HG03575 (cell line): ENCODE measurements around the gene FZD7.

Source experiments
- ATAC-seq: cut with Tn5 transposase; IDR thresholded peaks from one replicate; pipeline ENCODE4 v1.9.1; 2021; ENCODE audit not compliant: unreplicated experiment, insufficient number of reproducible peaks, low FRiP score; ENCODE audit errors: extremely low read depth

The FZD7 gene

DNA sequence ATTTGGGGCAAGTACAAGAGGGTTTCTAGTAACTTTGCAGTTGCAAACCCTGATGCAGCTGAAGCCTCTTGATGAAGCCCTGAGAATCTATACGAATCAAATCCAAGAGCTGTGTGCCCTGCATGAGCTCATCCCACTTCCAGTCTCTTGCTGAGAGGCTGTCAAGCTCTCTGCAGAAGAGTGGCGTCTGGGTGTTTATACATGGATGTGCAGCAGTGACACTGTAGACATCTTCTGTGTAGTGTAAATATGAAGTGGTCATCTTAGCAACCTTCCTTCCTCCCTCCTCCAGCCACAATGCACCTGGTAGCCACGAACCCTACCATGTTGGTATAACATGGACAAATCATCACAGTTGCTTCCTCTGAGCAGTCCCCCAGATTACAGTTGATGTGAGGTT lies 21.0 kb downstream of the FZD7 start:
- ATAC-seq, result no peak

GRCh38 chr2:202056611-202057010 lies 23.0 kb downstream of the FZD7 start:
- ATAC-seq, result no peak

DNA sequence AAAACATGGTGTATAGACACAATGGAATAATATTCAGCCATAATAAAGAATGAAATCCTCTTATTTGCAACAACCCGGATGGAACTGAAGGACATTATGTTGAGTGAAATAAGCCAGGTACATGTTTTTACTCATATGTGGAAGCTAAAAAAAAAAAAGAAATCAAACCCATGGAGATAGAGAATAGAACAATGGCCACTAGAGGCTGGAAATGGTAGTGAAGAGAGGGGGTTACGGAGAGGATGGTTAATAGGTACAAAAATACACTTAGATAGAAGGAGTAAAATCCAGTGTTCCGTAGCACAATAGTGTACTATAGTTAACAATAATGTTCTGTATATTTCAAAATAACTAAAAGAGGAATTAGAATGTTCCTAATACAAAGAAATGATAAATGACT lies 26.6 kb downstream of the FZD7 start:
- no peak for ATAC-seq

DNA sequence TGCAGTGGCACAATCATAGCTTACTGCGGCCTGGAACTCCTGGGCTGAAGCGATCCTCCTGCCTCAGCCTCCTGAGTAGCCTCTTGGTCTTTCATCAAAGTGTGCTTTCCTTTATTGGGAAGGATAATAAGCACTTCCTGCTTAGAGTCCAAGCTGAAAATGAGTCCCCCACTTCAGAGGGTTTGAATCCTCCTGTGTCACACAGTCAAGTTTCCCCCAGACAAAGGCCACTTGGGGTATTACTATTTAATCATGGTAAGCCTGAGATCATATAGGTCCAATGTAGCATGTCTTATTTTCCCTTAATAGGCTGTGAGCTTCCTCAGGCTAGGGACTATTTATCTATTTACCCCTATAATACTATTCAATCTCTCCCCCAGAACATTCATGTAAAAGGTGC lies 28.0 kb downstream of the FZD7 start:
- no peak for ATAC-seq

DNA sequence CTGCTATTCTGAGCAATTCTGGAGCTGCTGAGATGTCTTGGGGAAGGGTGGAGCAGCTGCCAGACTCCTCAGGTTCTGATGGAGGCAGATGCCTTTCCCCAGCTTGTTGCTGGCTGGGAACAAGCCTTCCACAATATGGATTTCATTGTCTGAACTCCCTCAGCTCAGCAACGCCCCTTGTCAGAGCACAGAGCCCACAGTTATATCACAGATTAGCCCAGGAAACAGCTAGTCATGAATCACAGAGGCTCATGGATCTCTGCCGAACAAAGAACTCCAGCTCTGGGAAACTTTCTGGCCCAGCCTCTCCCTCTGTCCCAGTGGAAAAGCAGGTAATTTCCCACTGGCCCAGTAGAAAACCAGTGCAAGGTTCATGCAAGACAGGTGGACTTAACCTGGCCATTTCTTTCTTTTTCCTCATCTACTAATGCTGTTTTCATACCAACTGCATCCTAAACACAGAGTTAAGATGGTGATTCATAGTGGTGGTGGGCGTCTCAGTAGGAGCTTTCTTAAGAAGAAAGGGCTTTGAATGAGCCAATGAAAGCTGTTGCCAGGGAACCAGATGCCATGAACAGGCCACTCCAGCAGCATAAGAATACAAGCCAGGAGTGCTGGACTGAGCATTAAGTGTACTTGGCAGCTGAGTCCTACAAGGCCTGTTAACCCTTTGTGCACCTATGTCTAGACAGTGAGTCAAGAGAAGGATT lies 30.7 kb downstream of the FZD7 start:
- ATAC-seq, result no peak

DNA sequence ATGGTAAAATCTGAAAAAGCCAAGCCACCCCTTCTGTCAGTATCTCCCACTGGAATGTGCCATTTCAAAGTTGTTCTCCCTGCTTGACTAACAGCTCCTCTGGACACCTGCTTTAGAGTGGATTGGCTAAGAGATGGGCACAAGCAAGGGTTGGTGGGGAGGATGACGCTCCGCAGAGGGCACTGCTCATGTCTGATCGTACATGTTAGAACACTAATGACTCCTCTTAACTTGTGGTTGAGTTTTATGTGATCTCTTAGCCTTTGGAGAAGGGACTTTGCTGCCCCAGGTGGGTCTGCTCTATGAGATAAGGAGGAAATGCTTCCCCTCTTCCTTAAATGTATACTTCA lies 31.2 kb downstream of the FZD7 start:
- ATAC-seq, result no peak

GRCh38 chr2:202065876-202066275 lies 32.2 kb downstream of the FZD7 start:
- no peak for ATAC-seq

- no peak for ATAC-seq
These were observed 33.2 kb downstream of the FZD7 start for GRCh38 chr2:202066875-202067274.

- ATAC-seq, result no peak
These were observed 33.9 kb downstream of the FZD7 start for GRCh38 chr2:202067589-202067988.

DNA sequence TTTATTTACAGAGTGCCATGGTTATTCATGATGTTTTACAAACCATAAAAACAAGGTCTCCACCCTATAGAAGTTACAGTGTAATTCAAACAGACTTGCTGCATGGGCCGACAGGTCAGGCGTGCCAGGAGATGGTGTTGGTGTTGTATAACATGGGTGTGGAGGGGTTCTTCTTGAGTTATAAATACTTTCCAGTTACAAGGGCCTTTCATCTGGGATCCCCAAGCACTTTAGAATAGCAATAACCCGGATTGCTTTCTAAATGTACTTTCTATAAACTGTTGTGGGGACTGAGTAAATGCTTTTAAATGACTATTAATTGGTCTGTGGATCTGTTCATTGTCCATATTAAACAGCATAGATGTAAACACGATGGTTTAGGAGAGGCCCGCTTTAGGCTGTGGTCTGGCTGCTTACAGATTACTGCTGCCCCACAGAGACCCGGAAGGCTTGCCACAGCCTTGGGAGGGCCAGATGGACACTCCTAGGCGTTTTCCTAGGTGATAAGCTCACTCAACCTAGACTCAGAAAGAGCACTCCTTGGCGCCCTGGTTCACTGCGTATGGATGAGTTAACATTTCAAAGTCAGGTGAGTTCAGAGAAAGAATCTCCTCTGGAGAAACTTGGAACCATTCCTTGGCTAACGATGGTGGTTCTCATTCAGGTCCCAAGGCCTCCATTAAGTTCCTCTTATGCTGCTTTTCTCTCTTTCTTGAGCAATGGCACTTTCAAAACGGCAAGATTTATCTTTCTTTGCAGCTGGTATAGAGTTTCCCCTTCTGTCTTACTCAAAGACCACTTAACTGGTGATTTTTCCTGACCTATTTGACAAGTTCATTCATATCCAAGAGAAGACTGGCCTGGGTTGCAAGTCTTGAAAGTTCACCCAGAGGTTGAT lies 35.8 kb downstream of the FZD7 start:
- no peak for ATAC-seq

DNA sequence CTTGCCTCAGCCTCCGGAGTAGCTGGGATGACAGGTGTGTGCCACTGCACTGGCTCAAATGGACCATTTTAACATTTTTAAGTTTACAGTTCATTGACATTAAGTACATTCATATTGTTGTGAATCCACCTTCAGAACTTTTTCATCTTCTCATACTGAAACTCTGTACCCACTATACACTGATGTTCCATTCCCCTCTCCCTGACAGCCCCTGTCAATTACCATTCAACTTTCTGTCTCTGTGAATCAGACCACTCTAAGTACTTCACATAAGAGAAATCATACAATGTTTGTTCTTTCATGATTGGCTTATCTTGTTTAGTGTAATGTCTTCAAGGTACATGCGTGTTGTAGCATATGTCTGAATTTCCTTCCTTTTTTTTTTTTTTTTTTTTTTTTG lies 37.5 kb downstream of the FZD7 start:
- no peak for ATAC-seq

DNA sequence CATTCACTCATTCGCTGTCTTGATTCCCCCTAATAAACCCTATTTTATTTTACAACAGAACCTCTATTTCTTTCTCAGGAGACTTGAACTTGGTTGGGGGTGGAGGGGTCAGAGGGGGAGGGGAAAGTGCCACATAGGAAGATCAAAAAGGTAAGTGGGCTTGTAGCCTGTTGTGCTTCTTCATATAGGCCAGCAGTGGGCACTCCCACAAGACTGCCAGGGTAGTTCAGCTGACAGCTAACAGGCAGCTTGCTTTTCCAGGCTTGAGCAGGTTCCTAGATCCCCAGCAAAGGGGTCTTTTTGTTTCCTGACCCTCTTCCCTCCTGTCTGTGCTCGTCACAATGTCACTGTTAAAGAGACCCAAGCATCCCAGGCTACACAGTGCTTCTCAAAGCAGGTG lies 38.6 kb downstream of the FZD7 start:
- ATAC-seq, result no peak

DNA sequence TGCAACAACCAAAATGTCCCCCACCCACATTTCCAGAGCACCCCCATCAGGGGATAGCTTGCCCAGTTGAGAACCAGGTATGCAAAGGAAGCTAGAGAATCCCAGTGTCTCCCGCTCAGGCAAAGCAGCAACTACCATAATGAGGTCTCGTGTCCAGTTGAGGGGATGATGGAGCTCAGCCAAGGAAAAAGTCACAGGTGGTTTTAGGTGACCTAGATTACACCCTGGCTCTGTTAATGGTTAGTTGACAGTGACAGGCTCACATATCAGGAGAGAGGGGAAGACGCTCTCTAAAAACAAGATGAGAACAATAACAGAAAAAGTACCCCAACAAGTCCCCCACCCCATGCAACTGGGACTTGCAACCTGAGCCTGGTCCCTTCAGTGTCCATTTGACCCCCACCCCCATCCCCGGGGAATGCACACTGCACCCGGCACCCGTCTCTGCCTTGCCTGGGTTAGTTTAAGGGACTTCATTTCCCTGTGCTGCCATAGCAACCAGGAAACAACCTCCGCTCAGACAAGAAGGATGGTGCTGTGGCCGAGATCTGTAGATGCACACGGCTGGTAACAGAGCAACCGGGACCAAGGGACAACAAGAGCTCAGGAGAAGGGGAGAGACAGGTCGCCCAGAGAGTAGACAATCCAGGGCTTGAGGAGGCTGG lies 39.2 kb downstream of the FZD7 start, which contains the start of gene KIAA2012:
Gene KIAA2012 (plus strand): TSS at position 519 of the 665 bp plus-strand sequence. CDS start 373 bp downstream, outside the sequence.
- ATAC-seq, result no peak

GRCh38 chr2:202074324-202074723 lies 40.7 kb downstream of the FZD7 start:
- ATAC-seq, result no peak

DNA sequence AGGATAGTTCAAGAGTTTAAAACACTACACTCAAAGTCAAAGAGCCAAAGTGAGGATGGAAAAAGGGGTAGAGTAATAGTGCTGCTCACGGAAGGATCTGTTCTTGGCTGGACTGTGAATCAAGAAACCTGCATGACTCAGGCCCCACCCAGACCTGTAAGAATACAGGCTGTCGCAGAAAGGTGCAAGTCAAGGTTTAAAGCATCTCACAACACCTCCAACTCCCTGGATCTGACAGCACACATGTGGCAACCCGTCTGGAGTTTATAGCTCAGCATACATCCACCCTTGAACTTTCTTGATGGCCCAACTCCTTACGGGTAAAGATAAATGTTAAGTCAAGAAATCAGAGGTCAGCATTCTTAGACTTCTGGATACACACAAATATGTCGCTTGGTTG lies 45.7 kb downstream of the FZD7 start:
- no peak for ATAC-seq

DNA sequence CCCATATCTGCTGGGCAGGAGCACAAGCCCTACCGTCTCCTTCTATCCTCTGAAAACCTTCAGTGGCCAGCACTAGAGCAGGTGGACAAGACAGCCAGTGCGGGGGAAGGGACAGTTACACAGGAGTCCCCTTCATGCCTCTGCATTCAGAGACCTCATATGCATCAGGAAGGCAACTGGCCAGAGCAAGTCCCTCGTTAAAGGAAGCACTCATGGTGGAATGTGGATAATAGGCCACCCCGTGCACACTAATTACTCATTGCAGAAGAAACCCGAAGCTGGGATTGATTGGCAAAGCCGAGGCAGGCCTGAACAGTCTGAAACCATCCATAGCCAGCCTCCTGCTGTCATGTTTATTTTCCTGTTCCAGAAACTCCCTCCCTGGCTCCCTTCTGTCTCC lies 50.6 kb downstream of the FZD7 start:
- ATAC-seq, result no peak
